Loucy (cell line): ENCODE data around the gene NSD1.
"Not testable (repeated sequence)": the region's sequence is repeated elsewhere in the genome, so short reads cannot be mapped to it uniquely, and the experiment has no call there.

Source experiments
- H2AFZ ChIP-seq: fragments of 200-600 bp; sonication (generic); 2 replicates; pipeline ENCODE4 v1.6.0; 2016; ENCODE audit warnings: antibody characterized with exemption, mild to moderate bottlenecking, low read length, moderate library complexity
- H3F3A ChIP-seq: fragments of 200-600 bp; 2 replicates; pipeline ENCODE4 v1.6.0; 2016; ENCODE audit warnings: antibody characterized with exemption, low read depth, mild to moderate bottlenecking
- H3K27me3 ChIP-seq: fragments of 200-600 bp; sonication (generic); 2 replicates; pipeline ENCODE4 v1.6.1; 2014; ENCODE audit warnings: low read length, mild to moderate bottlenecking; ENCODE audit not compliant: insufficient read depth, poor library complexity, severe bottlenecking
- H3K36me3 ChIP-seq: fragments of 200-600 bp; sonication (generic); 2 replicates; pipeline ENCODE4 v1.6.1; 2016; ENCODE audit warnings: low read length; ENCODE audit not compliant: insufficient read depth
- H3K4me1 ChIP-seq: fragments of 200-600 bp; sonication (generic); 2 replicates; pipeline ENCODE4 v1.5.1; 2014; ENCODE audit warnings: low read length, mild to moderate bottlenecking; ENCODE audit not compliant: insufficient read depth, poor library complexity, severe bottlenecking
- H3K4me2 ChIP-seq: fragments of 200-600 bp; sonication (generic); 2 replicates; pipeline ENCODE4 v1.6.0; 2014; ENCODE audit warnings: antibody characterized with exemption, low read length, low read depth, mild to moderate bottlenecking; ENCODE audit not compliant: poor library complexity, severe bottlenecking
- H3K4me3 ChIP-seq: fragments of 200-600 bp; sonication (generic); 2 replicates; pipeline ENCODE4 v1.5.1; 2014; ENCODE audit warnings: low read length, mild to moderate bottlenecking, mixed read lengths; ENCODE audit not compliant: poor library complexity, severe bottlenecking
- H3K79me2 ChIP-seq: fragments of 200-600 bp; sonication (generic); 2 replicates; pipeline ENCODE4 v1.6.1; 2014; ENCODE audit warnings: low read length; ENCODE audit not compliant: insufficient read depth
- H3K9ac ChIP-seq: fragments of 200-600 bp; sonication (generic); 2 replicates; pipeline ENCODE4 v1.6.0; 2014; ENCODE audit warnings: mild to moderate bottlenecking, low read depth, low read length, moderate library complexity; ENCODE audit not compliant: poor library complexity, severe bottlenecking
- H3K9me2 ChIP-seq: fragments of 200-600 bp; sonication (generic); replicated peaks from 2 replicates; pipeline ENCODE4 v1.6.1; 2016; ENCODE audit warnings: low read depth, low read length, mixed read lengths
- H3K9me3 ChIP-seq: fragments of 200-600 bp; sonication (generic); 2 replicates; pipeline ENCODE4 v1.6.1; 2014; ENCODE audit warnings: mild to moderate bottlenecking, antibody characterized with exemption, low read length, low read depth; ENCODE audit not compliant: insufficient read depth
- H4K20me1 ChIP-seq: fragments of 200-600 bp; sonication (generic); 2 replicates; pipeline ENCODE4 v1.6.0; 2014; ENCODE audit warnings: antibody characterized with exemption, low read length, mild to moderate bottlenecking; ENCODE audit not compliant: insufficient read depth, poor library complexity, severe bottlenecking
- CTCF ChIP-seq: fragments of 200-600 bp; sonication (generic); conservative IDR thresholded peaks from 2 replicates; pipeline ENCODE4 v1.5.1; 2014; ENCODE audit warnings: mild to moderate bottlenecking, antibody characterized with exemption, low read length
- EZH2phosphoT487 ChIP-seq: fragments of 200-600 bp; IDR thresholded peaks from 2 replicates; pipeline ENCODE4 v1.6.1; 2018; ENCODE audit warnings: antibody characterized with exemption, mild to moderate bottlenecking, moderate library complexity, borderline replicate concordance

NSD1 gene

DNA sequence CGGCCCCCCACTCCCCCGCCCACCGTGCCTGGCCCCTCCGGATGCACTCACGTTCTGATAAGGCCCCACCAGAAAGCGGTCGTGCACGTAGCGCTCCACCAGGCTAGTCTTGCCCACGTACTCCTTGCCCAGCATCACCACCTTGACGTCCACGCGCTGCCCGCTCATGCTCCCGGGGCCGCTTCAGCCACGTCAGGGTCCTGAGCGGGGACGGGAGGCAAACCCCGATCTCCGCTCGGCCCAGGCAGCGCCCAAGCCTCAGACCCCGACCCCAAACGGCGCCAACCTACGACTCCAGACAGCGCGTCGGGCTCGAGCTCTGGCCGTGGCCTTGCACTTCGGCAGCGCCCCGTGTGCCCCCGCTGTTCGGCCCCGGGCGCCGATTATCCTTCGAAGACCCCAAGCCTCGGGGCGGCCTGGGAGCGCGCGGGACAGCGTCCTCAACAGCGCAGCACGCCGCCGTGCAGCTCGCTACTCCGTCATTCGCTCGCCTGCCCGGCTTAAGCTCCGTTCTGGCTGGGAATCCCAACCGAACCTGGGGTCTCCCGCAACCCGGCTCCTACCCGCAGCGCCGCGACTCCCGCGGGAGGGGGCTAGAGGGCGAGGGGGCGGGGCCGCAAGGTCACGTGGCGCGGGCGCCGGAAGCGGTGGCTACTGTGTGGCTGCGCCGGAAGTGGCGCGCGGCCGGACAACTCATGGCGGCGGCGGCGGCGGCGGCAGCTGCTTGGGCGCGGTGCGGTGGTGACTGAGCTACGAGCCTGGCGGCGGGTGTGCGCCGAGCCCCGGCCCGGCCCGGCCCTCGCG lies 169.8 kb downstream of the NSD1 start, which contains the start of the genes PRELID1 and RAB24:
TSS of gene PRELID1 (plus strand) at position 679 of the 804 bp plus-strand sequence. CDS start 187 bp downstream, outside the sequence.
TSS of gene RAB24 (minus strand) at position 599 of the 804 bp plus-strand sequence. CDS start at position 168, 431 bp downstream.
- H3K27me3 ChIP-seq = no peaks in the 10 kb centered on the region
- peak within 1 kb of the TSS; percentile 87 for H3K4me3 ChIP-seq
- H3K4me2 ChIP-seq = peak within 1 kb of the TSS; percentile 81
- no peaks in the 10 kb centered on the region for H3K9me2 ChIP-seq
- H3K9me3 ChIP-seq = no peaks in the 10 kb centered on the region
- peak within 1 kb of the TSS; percentile 89 for H3K9ac ChIP-seq
- H3K36me3 ChIP-seq = no peaks in the 10 kb centered on the region; the same call in 1 of the 2 replicates
- H4K20me1 ChIP-seq = peaks cover 6% of the 10 kb centered on the region
- TF ChIP-seq CTCF = no peak
- TF ChIP-seq EZH2phosphoT487 = no peak
- no peaks in the 10 kb centered on the region for H3F3A ChIP-seq
- H3K79me2 ChIP-seq = peaks cover 53% of the 10 kb centered on the region
- H3K4me1 ChIP-seq = peaks cover 23% of the 10 kb centered on the region
- peak within 1 kb of the TSS; percentile 77 for H2AFZ ChIP-seq

DNA sequence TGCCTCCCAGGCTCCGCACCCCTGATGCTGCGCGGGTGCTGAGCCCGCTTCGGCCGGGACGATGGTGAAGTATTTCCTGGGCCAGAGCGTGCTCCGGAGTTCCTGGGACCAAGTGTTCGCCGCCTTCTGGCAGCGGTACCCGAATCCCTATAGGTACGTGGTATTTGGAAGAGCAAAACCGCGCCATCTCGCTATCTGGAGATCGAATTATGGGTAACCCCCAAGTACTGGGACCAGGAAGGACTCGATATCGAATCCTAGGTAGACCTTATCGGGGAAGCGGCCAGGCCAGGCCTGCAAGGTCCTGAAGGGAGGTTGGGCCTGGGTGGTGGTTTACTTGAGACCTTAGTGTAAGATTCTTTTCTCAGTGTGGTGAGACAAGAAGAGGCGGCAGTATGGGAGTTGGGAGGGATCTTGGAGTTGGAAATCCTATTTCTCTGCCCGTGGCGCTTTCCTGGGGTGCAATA lies 170.4 kb downstream of the NSD1 start:
- Histone ChIP-seq H3K4me2 (peak overlapping the region; percentile 81), H3K9me2 (no peaks in the 10 kb centered on the region), H3K79me2 (peaks cover 57% of the 10 kb centered on the region), H4K20me1 (peaks cover 9% of the 10 kb centered on the region), H3K9me3 (no peaks in the 10 kb centered on the region), H3K4me3 (peak overlapping the region; percentile 87), H2AFZ (no peak overlapping the region), H3F3A (no peaks in the 10 kb centered on the region), H3K9ac (peak overlapping the region; percentile 89), H3K36me3 (no peaks in the 10 kb centered on the region; the same call in 1 of the 2 replicates), H3K4me1 (peaks cover 23% of the 10 kb centered on the region), H3K27me3 (no peaks in the 10 kb centered on the region)
- no peak for TF ChIP-seq EZH2phosphoT487
- TF ChIP-seq CTCF = no peak

GRCh38 chr5:177304392-177305119 lies 171.0 kb downstream of the NSD1 start:
- peaks cover 25% of the 10 kb centered on the region for H3K4me1 ChIP-seq
- peak overlapping the region; percentile 81 for H3K4me2 ChIP-seq
- no peaks in the 10 kb centered on the region for H3K9me2 ChIP-seq
- H4K20me1 ChIP-seq = peaks cover 15% of the 10 kb centered on the region
- TF ChIP-seq EZH2phosphoT487 (no peak), CTCF (no peak)
- H3K4me3 ChIP-seq = peak overlapping the region; percentile 87
- H2AFZ ChIP-seq = no peak overlapping the region
- peaks cover 63% of the 10 kb centered on the region for H3K79me2 ChIP-seq
- peak overlapping the region; percentile 89 for H3K9ac ChIP-seq
- no peaks in the 10 kb centered on the region for H3K9me3 ChIP-seq
- H3K36me3 ChIP-seq = no peaks in the 10 kb centered on the region; the same call in 1 of the 2 replicates
- no peaks in the 10 kb centered on the region for H3F3A ChIP-seq
- H3K27me3 ChIP-seq = no peaks in the 10 kb centered on the region

DNA sequence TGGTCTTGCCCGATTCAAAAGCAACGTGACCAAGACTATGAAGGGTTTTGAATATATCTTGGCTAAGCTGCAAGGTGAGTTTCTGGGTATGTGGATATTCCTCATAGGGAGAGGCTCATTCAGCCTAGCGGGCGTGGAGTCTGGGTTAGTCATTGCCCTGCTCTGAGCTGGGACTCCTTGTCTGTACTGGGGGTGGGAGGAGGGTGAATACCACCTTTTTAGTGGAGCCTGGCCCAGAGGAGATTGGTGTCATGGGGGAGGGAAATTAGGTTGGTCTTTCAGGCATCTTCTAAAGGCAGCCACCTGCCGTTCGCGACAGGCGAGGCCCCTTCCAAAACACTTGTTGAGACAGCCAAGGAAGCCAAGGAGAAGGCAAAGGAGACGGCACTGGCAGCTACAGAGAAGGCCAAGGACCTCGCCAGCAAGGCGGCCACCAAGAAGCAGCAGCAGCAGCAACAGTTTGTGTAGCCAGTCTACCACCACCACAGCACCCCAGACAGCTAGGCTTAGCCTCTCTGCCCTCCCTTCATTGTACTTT lies 172.6 kb downstream of the NSD1 start:
- peaks cover 79% of the 10 kb centered on the region for H3K79me2 ChIP-seq
- H3K4me2 ChIP-seq, H3K36me3 ChIP-seq, H3F3A ChIP-seq, H3K9me2 ChIP-seq, H3K4me3 ChIP-seq, H3K9me3 ChIP-seq, H3K27me3 ChIP-seq, H3K9ac ChIP-seq, H2AFZ ChIP-seq: not testable (repeated sequence)
- H4K20me1 ChIP-seq = peaks cover 23% of the 10 kb centered on the region
- peaks cover 23% of the 10 kb centered on the region for H3K4me1 ChIP-seq
